HL-60 (cell line): ENCODE data around the gene LYPD5.

Experiments used
- DNase-seq, 2 experiments: peaks; one replicate each; pipeline ENCODE4 v3.0.0-alpha.2; 2010 to 2020; ENCODE audit warnings: low read depth in 1 of 2, low spot score in 1 of 2
- H3K27ac ChIP-seq: fragments of 250-450 bp; sonication (Bioruptor Pico); replicated peaks from 2 replicates; pipeline ENCODE4 v1.5.1; 2020; ENCODE audit warnings: mild to moderate bottlenecking, moderate library complexity
- H3K27me3 ChIP-seq: fragments of 250-450 bp; sonication (Bioruptor Pico); 2 replicates; pipeline ENCODE4 v1.5.1; 2021; ENCODE audit warnings: mild to moderate bottlenecking, moderate library complexity; ENCODE audit not compliant: insufficient read depth, poor library complexity, severe bottlenecking
- H3K4me3 ChIP-seq: replicated peaks from 2 replicates; pipeline ENCODE4 v1.5.1; 2011; ENCODE audit warnings: mild to moderate bottlenecking, control low read depth, low read length; ENCODE audit not compliant: insufficient read depth
- CTCF ChIP-seq: IDR thresholded peaks from one replicate; pipeline ENCODE4 v1.5.1; 2011; ENCODE audit warnings: low read length, control low read depth, inconsistent platforms; ENCODE audit not compliant: insufficient read depth
- GABPA ChIP-seq: IDR thresholded peaks from 2 replicates; pipeline ENCODE4 v1.6.1; 2012; ENCODE audit warnings: low read depth
- POLR2AphosphoS5 ChIP-seq: IDR thresholded peaks from 2 replicates; pipeline ENCODE4 v1.6.1; 2012; ENCODE audit warnings: low read depth
- SPI1 ChIP-seq: IDR thresholded peaks from 2 replicates; pipeline ENCODE4 v1.6.1; 2012; ENCODE audit warnings: low read depth, mild to moderate bottlenecking, borderline replicate concordance
- TF ChIP-seq, protein P1 (sequence below): IDR thresholded peaks from 2 replicates; pipeline ENCODE4 v1.6.1; 2012; ENCODE audit warnings: low read depth; ENCODE audit not compliant: insufficient replicate concordance

The LYPD5 gene

DNA sequence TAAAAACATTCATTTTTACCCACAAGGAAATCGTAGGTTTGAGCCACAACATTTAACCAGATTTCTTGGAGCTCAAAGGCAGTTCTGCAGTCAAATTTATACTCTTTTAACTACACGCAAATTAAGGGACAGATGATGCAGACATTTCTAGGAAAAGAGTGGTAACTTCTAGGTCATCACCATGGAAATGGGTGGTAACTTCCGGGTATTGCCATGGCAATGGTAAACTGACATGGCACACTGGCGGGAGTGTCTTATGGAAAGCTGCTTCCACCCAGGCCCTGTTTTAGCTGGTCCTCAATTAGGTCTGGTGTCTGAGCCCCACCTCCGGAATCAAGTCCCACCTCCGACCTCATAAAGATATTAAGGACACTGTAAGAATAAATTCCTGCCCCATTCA is 10.4 kb upstream of the LYPD5 start:
- DNase-seq = no peak
- Histone ChIP-seq H3K27ac (no peak overlapping the region), H3K27me3 (no peaks in the 10 kb centered on the region), H3K4me3 (no peak overlapping the region)
- TF ChIP-seq SPI1 (no peak), POLR2AphosphoS5 (no peak), GABPA (no peak), CTCF (no peak)
- TF ChIP-seq, protein P1, sequence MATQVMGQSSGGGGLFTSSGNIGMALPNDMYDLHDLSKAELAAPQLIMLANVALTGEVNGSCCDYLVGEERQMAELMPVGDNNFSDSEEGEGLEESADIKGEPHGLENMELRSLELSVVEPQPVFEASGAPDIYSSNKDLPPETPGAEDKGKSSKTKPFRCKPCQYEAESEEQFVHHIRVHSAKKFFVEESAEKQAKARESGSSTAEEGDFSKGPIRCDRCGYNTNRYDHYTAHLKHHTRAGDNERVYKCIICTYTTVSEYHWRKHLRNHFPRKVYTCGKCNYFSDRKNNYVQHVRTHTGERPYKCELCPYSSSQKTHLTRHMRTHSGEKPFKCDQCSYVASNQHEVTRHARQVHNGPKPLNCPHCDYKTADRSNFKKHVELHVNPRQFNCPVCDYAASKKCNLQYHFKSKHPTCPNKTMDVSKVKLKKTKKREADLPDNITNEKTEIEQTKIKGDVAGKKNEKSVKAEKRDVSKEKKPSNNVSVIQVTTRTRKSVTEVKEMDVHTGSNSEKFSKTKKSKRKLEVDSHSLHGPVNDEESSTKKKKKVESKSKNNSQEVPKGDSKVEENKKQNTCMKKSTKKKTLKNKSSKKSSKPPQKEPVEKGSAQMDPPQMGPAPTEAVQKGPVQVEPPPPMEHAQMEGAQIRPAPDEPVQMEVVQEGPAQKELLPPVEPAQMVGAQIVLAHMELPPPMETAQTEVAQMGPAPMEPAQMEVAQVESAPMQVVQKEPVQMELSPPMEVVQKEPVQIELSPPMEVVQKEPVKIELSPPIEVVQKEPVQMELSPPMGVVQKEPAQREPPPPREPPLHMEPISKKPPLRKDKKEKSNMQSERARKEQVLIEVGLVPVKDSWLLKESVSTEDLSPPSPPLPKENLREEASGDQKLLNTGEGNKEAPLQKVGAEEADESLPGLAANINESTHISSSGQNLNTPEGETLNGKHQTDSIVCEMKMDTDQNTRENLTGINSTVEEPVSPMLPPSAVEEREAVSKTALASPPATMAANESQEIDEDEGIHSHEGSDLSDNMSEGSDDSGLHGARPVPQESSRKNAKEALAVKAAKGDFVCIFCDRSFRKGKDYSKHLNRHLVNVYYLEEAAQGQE = no peak

DNA sequence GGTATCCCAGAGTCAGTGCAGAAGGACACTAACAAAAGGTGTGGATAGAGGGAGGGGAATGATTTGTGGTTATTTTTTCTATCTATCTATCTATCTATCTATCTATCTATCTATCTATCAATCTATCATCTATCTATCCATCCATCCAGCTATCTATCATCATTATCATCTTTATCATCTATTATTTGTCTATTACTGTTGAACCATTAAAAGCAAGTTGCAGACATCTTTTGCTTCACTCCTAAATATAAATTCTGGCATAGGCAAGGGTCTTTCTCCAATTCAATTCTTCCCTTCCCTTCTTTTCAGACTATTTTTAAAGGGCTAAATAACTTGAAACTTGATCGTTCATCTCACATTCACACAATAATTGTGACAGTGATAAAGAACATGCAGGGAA is 10.0 kb upstream of the LYPD5 start:
- Histone ChIP-seq H3K27me3 (no peaks in the 10 kb centered on the region), H3K27ac (no peak overlapping the region), H3K4me3 (no peak overlapping the region)
- TF ChIP-seq, protein P1 = no peak
- TF ChIP-seq POLR2AphosphoS5 = no peak
- TF ChIP-seq GABPA = no peak
- no peak for TF ChIP-seq CTCF
- no peak for TF ChIP-seq SPI1
- no peak for DNase-seq

GRCh38 chr19:43811837-43812236 is 9.6 kb upstream of the LYPD5 start:
- TF ChIP-seq, protein P1 = no peak
- no peak for TF ChIP-seq CTCF
- TF ChIP-seq GABPA = no peak
- no peak for TF ChIP-seq POLR2AphosphoS5
- TF ChIP-seq SPI1 = no peak
- Histone ChIP-seq H3K4me3 (no peak overlapping the region), H3K27ac (no peak overlapping the region), H3K27me3 (no peaks in the 10 kb centered on the region)
- DNase-seq = no peak
